GM19193 (cell line): ENCODE data around the gene CERKL.

ENCODE experiments used
- POLR2A ChIP-seq: IDR thresholded peaks from 4 replicates; pipeline ENCODE4 v1.6.1; 2011; ENCODE audit not compliant: insufficient read depth, insufficient read length; ENCODE audit errors: extremely low read depth

CERKL gene

DNA sequence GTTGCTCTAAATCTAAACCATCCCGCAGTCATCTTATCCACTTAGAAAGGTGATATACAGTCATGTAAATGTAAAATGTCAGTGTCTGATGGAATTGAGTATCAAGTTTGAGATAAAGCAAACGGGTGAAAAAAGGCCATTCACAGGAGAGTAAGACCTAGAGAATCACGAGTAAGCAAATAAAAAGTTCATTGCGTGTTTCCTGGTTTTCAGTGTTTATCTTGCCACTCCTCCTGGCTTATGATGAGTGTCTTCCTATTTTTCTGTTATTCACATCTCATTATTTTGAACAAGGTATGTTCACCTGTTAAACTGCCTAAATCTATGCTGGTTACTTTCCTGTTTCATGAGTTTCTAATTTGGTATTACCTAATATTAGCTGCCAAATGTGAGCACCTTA is 130.9 kb downstream of the CERKL start:
- TF ChIP-seq POLR2A: no peak

DNA sequence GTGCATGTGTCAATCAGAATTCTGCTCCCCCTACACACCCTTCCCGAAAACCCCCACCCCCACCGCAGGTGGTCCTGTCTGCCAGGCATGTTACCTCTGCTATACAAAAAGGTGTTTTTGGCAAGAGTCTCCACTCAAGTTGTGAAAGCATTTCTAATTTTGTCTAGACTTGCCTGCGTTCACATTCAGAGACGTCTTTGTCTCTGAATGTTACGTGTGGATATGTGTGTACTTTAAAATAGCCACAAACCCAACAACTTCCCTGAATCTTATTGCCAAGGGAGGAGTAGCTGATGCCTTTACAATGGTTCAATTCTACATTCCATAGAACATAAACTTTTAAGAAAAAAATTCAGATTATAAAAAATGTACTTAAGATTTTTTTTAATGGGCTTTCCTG is 133.1 kb downstream of the CERKL start:
- no peak for TF ChIP-seq POLR2A

DNA sequence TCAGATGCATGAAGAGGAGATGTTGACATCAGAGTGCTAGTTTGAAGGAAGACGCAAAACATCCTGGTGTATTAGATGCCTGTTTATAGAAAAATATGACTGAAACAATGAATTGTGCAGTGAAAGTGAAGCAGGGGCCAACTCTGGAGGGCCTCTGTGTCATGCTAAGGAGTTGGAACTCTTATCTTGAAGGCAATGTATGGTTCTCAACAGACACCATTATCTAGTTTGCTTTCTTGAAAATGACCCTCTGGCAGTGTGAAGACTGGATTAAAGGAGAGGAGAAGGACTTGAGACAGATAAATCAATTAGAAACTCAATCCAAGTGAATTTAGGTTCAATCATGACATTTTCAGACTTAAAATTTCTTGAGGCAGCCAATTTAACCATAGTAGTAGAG is 136.7 kb downstream of the CERKL start:
- TF ChIP-seq POLR2A: no peak

DNA sequence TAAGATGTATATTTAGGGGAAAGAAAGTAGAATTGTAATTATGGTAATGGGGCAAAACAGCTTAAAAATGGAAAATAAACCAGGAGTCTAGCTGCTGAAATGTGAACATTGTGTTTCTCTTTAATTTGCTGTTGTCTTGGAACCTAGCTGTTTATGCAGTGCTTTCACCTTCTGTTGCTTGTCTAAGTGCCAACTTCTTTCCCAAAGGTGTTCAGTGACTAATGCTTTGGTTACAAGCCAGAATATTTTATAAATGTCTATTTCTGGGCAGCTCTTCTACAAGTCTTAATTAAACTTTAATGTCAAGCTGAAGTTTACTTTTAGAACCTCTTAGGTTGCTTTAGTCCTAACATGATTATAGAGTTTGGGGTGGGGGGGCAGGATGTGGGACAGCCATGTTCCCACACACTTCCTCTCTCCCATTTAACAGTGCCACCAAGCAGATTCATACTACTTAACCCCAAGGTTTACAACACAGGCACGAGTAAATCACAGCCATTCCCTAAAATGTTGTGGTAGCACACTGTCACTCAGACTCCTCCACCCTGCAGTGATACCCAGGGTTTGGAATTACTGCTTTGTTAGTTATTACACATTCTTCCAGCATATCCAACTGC is 139.1 kb downstream of the CERKL start:
- no peak for TF ChIP-seq POLR2A

DNA sequence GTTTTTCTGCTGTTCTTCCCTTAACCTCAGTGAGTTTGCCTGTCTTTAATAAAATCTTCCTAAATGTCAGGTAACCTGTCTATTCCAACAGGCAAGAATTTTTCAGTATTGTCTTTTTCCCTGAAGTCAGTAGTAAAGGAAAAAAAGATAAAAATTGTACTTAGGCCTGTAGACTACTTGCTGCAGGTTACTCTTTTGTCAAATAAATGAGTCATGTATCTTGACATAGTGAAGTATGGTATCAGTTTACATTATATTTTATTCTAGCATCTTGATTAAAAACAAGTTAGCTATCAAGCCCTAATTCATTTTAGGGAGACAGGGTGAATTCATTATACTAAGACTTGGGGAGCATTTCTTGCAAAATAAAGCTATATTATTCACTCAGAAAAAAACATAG is 139.9 kb downstream of the CERKL start:
- no peak for TF ChIP-seq POLR2A

DNA sequence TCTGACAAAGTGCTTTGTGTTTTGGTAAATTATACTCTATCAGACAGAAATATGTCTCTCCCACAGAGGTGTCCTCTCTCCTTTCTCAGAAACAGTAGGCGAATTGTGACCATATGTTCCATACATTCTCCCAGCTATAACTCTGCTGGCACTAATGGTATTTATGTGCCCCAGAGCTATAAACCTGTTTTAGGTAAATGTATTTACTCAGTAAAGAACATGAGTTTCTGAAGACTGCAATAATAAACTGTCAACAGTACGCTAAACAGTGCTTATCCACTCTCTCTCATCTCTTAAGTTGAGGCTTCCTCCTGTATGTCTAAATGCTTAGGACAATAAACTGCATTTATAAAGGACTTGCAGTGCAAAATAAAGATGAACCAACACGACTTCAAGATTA is 141.2 kb downstream of the CERKL start:
- TF ChIP-seq POLR2A: no peak

DNA sequence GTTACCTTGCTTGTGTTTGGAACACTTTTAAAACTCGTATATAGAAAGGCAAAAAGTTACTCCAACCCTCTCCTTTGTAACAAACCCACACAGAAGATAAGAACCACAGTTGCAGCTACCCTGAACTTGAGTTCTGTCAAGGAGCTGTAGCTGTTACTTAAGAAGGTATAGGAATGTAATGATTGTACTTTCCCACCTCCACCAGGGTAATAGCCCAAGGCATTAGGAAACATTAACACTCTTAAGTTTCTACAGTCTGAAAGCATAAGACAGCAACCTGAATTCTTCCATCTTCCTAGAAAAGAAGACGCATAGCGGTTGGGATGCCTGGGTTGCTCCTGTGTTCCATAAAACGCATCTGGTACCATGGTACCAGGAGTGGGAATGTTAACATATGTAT is 156.7 kb downstream of the CERKL start:
- no peak for TF ChIP-seq POLR2A

DNA sequence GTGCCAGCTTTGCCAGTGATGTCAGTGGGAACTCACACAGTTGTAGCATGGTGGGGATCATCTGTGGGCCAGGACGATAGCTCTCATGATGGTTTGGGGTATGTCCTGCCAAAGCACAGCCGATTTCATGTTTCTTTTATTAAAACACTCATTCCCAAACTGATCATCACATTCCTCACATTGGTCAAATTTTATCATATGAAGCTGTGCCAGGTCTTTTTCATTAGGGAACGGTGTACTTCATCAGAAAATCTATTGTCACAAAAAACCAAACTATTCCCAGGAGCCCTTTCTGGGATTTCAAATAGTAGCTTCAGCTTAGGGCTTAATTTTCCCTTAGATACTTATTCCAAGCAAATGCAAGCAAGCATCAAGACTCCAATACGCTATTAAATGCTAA is 157.7 kb downstream of the CERKL start:
- no peak for TF ChIP-seq POLR2A
